ENCODE results near the gene RAPGEF1. TPM values are rescaled to one million over a fixed set of nuclear protein-coding genes. Genes with fewer than 3 reads are reported as not detected.
"Not testable (repeated sequence)": the region's sequence is repeated elsewhere in the genome, so short reads cannot be mapped to it uniquely, and the experiment has no call there.

Gene RAPGEF1
- polyA plus RNA-seq, 1 donor from 2014 or later: 23.6 TPM

- H3K4me2 ChIP-seq (ENCODE audit: low read length): no peak overlapping the region
- no peak overlapping the region for H3K27ac ChIP-seq (ENCODE audit: low read length)
- TF ChIP-seq MXI1 (conservative IDR thresholded peaks at IDR 0.05; ENCODE audit: poor library complexity, severe bottlenecking) (no peak), EZH2 (IDR thresholded peaks at IDR 0.05; ENCODE audit: borderline replicate concordance, insufficient read depth, low read length, poor library complexity, severe bottlenecking) (no peak), SMC3 (conservative IDR thresholded peaks at IDR 0.05; ENCODE audit: poor library complexity) (no peak), CTCF (IDR thresholded peaks at IDR 0.05; ENCODE audit: poor library complexity, severe bottlenecking) (no peak), TAF1 (IDR thresholded peaks at IDR 0.05; ENCODE audit: low read depth) (no peak), RAD21 (conservative IDR thresholded peaks at IDR 0.05) (no peak)
- H3F3A ChIP-seq (ENCODE audit: insufficient read depth, low read length, poor library complexity, severe bottlenecking): no peaks in the 10 kb centered on the region
- H3K79me2 ChIP-seq (replicated peaks; ENCODE audit: insufficient read depth, low read length): peaks cover 12% of the 10 kb centered on the region
- no peak overlapping the region for H2AFZ ChIP-seq (ENCODE audit: low read depth, low read length)
- no peaks in the 10 kb centered on the region for H3K36me3 ChIP-seq (ENCODE audit: insufficient read depth, low read length)
- no peaks in the 10 kb centered on the region for H3K9me3 ChIP-seq (ENCODE audit: low read length)
- H4K20me1 ChIP-seq (ENCODE audit: insufficient read depth): no peaks in the 10 kb centered on the region
- H3K4me3 ChIP-seq (ENCODE audit: low read length): no peak overlapping the region
- H3K27me3 ChIP-seq (ENCODE audit: insufficient read depth, low read depth, low read length): no peaks in the 10 kb centered on the region
- no peaks in the 10 kb centered on the region for H3K9me2 ChIP-seq (ENCODE audit: insufficient read depth, low read length)
- no peak overlapping the region for H3K9ac ChIP-seq (ENCODE audit: low read length)
Observed at GRCh38 chr9:131663288-131663687, 76.6 kb downstream of the RAPGEF1 start.

GRCh38 chr9:131662289-131662621 is 77.6 kb downstream of the RAPGEF1 start:
- not testable (repeated sequence) for H3K4me2 ChIP-seq (ENCODE audit: low read length); H2AFZ ChIP-seq (ENCODE audit: low read depth, low read length)
- H3K79me2 ChIP-seq (replicated peaks; ENCODE audit: insufficient read depth, low read length): peaks cover 11% of the 10 kb centered on the region

GRCh38 chr9:131661568-131662288 is 78.1 kb downstream of the RAPGEF1 start:
- Histone ChIP-seq H3K9ac (ENCODE audit: low read length) (no peak overlapping the region), H4K20me1 (ENCODE audit: insufficient read depth) (no peaks in the 10 kb centered on the region), H3F3A (ENCODE audit: insufficient read depth, low read length, poor library complexity, severe bottlenecking) (no peaks in the 10 kb centered on the region), H3K79me2 (replicated peaks; ENCODE audit: insufficient read depth, low read length) (peaks cover 9% of the 10 kb centered on the region), H3K4me3 (ENCODE audit: low read length) (no peak overlapping the region), H3K4me2 (ENCODE audit: low read length) (no peak overlapping the region), H3K27ac (ENCODE audit: low read length) (no peak overlapping the region), H3K9me3 (ENCODE audit: low read length) (no peaks in the 10 kb centered on the region), H3K36me3 (ENCODE audit: insufficient read depth, low read length) (no peaks in the 10 kb centered on the region), H3K9me2 (ENCODE audit: insufficient read depth, low read length) (no peaks in the 10 kb centered on the region), H2AFZ (ENCODE audit: low read depth, low read length) (no peak overlapping the region), H3K27me3 (ENCODE audit: insufficient read depth, low read depth, low read length) (no peaks in the 10 kb centered on the region)
- TF ChIP-seq REST (IDR thresholded peaks at IDR 0.05; ENCODE audit: borderline replicate concordance): no peak
- TF ChIP-seq EP300 (conservative IDR thresholded peaks at IDR 0.05; ENCODE audit: poor library complexity, severe bottlenecking): no peak
- no peak for TF ChIP-seq CTCF (IDR thresholded peaks at IDR 0.05; ENCODE audit: poor library complexity, severe bottlenecking)
- no peak for TF ChIP-seq RAD21 (conservative IDR thresholded peaks at IDR 0.05)
- TF ChIP-seq MXI1 (conservative IDR thresholded peaks at IDR 0.05; ENCODE audit: poor library complexity, severe bottlenecking): no peak
- no peak for TF ChIP-seq SMC3 (conservative IDR thresholded peaks at IDR 0.05; ENCODE audit: poor library complexity)
- TF ChIP-seq TAF1 (IDR thresholded peaks at IDR 0.05; ENCODE audit: low read depth): no peak
- no peak for TF ChIP-seq EZH2 (IDR thresholded peaks at IDR 0.05; ENCODE audit: borderline replicate concordance, insufficient read depth, low read length, poor library complexity, severe bottlenecking)
- TF ChIP-seq POLR2AphosphoS5 (IDR thresholded peaks at IDR 0.05): no peak

More at GRCh38 chr9:131662289-131662621, 77.6 kb downstream of the RAPGEF1 start:
- H3K9ac ChIP-seq (ENCODE audit: low read length); H3K27ac ChIP-seq (ENCODE audit: low read length); H3F3A ChIP-seq (ENCODE audit: insufficient read depth, low read length, poor library complexity, severe bottlenecking); H4K20me1 ChIP-seq (ENCODE audit: insufficient read depth); H3K36me3 ChIP-seq (ENCODE audit: insufficient read depth, low read length); H3K4me3 ChIP-seq (ENCODE audit: low read length); H3K9me3 ChIP-seq (ENCODE audit: low read length); H3K9me2 ChIP-seq (ENCODE audit: insufficient read depth, low read length); H3K27me3 ChIP-seq (ENCODE audit: insufficient read depth, low read depth, low read length): not testable (repeated sequence)
